Endothelial cell of umbilical vein (primary cell): ENCODE measurements around the gene GRAMD2B.

Experiments used
- EZH2 ChIP-seq: IDR thresholded peaks from 2 replicates; pipeline ENCODE4 v1.6.1; 2012; ENCODE audit warnings: borderline replicate concordance, low read depth, mild to moderate bottlenecking, moderate library complexity, low read length, inconsistent platforms; ENCODE audit not compliant: severe bottlenecking
- FOS ChIP-seq: IDR thresholded peaks from 2 replicates; pipeline ENCODE4 v1.6.1; 2011; ENCODE audit warnings: mild to moderate bottlenecking, low read length, moderate library complexity, borderline replicate concordance; ENCODE audit not compliant: insufficient read depth
- JUN ChIP-seq: IDR thresholded peaks from 2 replicates; pipeline ENCODE4 v1.6.1; 2011; ENCODE audit warnings: borderline replicate concordance, low read depth; ENCODE audit not compliant: insufficient read length, insufficient read depth
- MYC ChIP-seq: IDR thresholded peaks from one replicate; pipeline ENCODE4 v1.6.1; 2011; ENCODE audit warnings: mild to moderate bottlenecking, low read depth, low read length
- POLR2A ChIP-seq: IDR thresholded peaks from 2 replicates; pipeline ENCODE4 v1.6.1; 2012; ENCODE audit warnings: low read depth, mild to moderate bottlenecking, control low read depth, low read length
- POLR2AphosphoS5 ChIP-seq: IDR thresholded peaks from 2 replicates; pipeline ENCODE4 v1.6.1; 2012; ENCODE audit warnings: low read depth, mild to moderate bottlenecking, control low read depth, low read length, moderate library complexity; ENCODE audit not compliant: insufficient read depth
- TF ChIP-seq, protein P1 (sequence below), 2 donors: IDR thresholded peaks; 1 replicate in 1 of 2; 2 replicates in 1 of 2; pipeline ENCODE4 v1.5.1; 2011; ENCODE audit warnings: low read length in 2 of 2, mild to moderate bottlenecking in 2 of 2, moderate library complexity in 2 of 2, control low read depth in 1 of 2, inconsistent platforms in 1 of 2, low read depth in 1 of 2; ENCODE audit not compliant: insufficient read depth in 1 of 2; ENCODE audit errors: extremely low read depth in 1 of 2
- TF ChIP-seq, protein P2 (sequence below): IDR thresholded peaks from 2 replicates; pipeline ENCODE4 v1.6.1; 2011; ENCODE audit not compliant: insufficient read depth, insufficient read length

DNA sequence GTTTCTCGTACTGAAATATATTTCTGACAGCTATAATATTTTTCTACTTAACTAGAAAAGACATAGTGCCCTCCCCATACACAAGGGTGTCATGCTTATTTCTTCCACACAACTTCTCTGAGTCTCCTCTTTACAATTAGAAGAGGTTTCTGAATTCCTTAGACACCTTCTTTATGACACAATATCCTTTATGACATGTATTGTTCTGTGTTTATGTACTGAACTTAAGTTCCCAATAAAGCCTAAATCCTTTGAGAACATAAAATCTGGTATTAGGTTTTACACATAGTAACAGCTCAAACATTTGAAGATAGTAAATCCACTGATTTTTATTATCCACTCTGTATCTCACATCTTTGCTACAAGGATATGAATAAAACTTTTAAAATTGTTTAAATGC is 32.5 kb downstream of the GRAMD2B start:
- TF ChIP-seq POLR2A (no peak), POLR2AphosphoS5 (no peak), EZH2 (no peak), FOS (no peak), MYC (no peak), JUN (no peak)
- TF ChIP-seq, protein P1, sequence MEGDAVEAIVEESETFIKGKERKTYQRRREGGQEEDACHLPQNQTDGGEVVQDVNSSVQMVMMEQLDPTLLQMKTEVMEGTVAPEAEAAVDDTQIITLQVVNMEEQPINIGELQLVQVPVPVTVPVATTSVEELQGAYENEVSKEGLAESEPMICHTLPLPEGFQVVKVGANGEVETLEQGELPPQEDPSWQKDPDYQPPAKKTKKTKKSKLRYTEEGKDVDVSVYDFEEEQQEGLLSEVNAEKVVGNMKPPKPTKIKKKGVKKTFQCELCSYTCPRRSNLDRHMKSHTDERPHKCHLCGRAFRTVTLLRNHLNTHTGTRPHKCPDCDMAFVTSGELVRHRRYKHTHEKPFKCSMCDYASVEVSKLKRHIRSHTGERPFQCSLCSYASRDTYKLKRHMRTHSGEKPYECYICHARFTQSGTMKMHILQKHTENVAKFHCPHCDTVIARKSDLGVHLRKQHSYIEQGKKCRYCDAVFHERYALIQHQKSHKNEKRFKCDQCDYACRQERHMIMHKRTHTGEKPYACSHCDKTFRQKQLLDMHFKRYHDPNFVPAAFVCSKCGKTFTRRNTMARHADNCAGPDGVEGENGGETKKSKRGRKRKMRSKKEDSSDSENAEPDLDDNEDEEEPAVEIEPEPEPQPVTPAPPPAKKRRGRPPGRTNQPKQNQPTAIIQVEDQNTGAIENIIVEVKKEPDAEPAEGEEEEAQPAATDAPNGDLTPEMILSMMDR (IDR thresholded peaks at IDR 0.05; ENCODE audit: extremely low read depth in 1 of 2, insufficient read depth in 1 of 2, low read depth in 1 of 2, low read length in 2 of 2): no peak
- TF ChIP-seq, protein P2, sequence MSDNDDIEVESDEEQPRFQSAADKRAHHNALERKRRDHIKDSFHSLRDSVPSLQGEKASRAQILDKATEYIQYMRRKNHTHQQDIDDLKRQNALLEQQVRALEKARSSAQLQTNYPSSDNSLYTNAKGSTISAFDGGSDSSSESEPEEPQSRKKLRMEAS: no peak
